ENCODE measurements around the gene MIF.
"Not testable (repeated sequence)": the region's sequence is repeated elsewhere in the genome, so short reads cannot be mapped to it uniquely, and the experiment has no call there.

Gene MIF

GRCh38 chr22:23878219-23878618 is 16.0 kb upstream of the MIF start:
- no peak for DNase-seq

DNA sequence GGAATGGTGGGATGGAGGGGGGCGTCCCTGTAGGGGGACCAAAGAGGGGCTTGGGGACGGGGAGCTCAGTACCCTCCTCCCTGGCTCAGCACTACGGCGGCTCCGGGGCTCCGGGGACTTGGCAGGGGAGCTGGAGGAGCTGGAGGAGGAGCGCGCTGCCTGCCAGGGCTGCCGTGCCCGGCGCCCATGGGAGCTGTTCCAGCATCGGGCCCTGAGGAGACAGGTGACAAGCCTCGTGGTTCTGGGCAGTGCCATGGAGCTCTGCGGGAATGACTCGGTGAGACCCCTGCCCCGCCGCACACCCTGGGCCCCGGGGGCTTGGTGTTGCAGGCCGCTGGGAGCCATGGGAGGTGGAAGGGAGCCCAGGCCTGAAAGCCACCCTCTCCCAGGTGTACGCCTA is 11.8 kb upstream of the MIF start:
- DNase-seq, result no peak

GRCh38 chr22:23883658-23884057 is 10.5 kb upstream of the MIF start:
- DNase-seq, result no peak

DNA sequence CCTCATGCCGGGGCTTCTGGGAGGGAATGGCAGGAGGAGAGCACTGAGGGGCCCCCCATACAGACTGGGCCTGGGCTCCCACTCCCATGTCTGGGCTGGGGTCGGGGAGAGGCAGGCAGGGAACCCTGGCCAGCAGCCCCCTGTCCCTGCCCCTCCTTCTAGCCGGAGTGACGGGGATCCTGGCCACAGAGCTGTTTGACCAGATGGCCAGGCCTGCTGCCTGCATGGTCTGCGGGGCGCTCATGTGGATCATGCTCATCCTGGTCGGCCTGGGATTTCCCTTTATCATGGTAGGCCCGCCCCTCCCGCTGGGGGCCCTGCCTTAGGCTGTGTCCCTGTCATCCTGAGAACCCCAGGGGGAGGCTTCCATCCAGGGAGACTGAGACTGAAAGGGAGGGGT is 10.0 kb upstream of the MIF start:
- DNase-seq, result no peak

DNA sequence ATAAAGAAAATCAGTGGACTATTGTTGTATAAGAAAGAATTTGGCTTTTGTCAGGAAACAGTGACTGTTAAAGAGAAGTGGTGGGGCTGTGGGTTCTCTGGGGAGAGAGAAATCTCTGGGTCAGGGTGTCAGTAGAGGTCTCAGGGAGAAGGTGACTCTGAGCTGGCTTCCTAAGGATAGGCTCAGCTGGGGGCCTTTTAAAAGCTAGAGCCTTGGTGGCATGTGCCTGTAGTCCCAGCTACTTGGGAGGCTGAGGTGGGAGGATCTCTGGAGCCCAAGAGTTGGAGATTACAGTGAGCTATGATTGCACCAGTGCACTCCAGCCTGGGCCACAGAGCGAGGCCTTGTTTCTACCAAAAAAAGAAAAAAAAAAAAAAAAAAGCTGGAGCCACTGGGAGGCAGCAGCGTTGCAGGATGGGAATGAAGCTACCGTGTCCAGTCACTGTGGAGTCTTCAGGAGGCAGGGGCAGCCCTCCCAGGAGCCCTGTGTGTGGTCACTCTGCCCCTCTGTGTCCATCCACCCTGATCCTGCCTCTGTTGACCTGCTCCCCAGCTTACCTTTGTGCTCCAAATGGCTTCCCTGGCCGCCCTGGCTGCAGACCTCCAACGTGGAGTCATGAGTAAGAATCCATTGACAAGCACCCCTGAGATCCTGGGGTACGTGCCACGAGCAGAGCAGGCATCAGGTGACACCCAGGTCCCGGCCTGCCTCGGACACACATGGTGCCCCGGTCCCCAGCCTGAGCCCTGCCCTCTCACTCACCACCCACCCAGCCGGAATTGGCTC is 5.4 kb upstream of the MIF start:
- DNase-seq, result no peak

DNA sequence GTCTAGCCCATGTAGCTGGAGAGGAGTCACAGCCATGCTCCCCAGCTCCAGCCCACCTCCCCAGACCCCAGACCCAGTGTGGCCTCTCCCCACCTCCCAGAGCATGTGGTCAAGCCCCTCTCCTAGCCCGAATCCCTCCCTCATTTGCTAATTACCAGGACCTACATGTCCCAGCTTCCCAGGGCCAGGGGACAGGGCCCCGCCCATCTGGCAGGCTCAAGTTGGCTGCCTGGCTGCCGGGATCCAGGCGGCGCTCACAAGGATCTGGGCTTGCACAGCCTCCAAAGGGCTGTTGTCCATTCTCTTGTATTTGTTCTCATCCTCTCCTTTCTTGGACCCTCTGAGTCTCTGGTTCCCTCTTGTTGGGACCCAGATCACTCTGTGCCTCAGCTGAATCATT is 4.6 kb upstream of the MIF start:
- DNase-seq, result no peak

- no peak for DNase-seq
These were observed 2.5 kb upstream of the MIF start for GRCh38 chr22:23891726-23892125.

GRCh38 chr22:23892130-23892529 is 2.1 kb upstream of the MIF start:
- DNase-seq, result no peak

GRCh38 chr22:23892706-23893105 is 1.5 kb upstream of the MIF start:
- no peak for DNase-seq

- DNase-seq, result no peak
These were observed 850 bp upstream of the MIF start for GRCh38 chr22:23893121-23893944.

DNA sequence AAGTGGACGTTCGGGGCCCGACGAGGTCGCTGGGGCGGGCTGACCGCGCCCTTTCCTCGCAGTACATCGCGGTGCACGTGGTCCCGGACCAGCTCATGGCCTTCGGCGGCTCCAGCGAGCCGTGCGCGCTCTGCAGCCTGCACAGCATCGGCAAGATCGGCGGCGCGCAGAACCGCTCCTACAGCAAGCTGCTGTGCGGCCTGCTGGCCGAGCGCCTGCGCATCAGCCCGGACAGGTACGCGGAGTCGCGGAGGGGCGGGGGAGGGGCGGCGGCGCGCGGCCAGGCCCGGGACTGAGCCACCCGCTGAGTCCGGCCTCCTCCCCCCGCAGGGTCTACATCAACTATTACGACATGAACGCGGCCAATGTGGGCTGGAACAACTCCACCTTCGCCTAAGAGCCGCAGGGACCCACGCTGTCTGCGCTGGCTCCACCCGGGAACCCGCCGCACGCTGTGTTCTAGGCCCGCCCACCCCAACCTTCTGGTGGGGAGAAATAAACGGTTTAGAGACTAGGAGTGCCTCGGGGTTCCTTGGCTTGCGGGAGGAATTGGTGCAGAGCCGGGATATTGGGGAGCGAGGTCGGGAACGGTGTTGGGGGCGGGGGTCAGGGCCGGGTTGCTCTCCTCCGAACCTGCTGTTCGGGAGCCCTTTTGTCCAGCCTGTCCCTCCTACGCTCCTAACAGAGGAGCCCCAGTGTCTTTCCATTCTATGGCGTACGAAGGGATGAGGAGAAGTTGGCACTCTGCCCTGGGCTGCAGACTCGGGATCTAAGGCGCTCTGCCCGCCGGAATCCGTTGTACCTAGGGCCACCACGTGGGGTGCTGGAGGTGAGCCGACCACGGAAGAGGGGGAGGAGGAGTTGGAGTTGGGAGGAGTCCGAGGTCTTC is 771 bp downstream of the MIF start:
- peak; percentile 55 for DNase-seq

- no peak for DNase-seq
These were observed 1.5 kb downstream of the MIF start for GRCh38 chr22:23895599-23896144.

GRCh38 chr22:23896166-23896522 is 2.0 kb downstream of the MIF start:
- DNase-seq, result no peak

- DNase-seq, result no peak
These were observed 2.5 kb downstream of the MIF start for GRCh38 chr22:23896523-23897186.

DNA sequence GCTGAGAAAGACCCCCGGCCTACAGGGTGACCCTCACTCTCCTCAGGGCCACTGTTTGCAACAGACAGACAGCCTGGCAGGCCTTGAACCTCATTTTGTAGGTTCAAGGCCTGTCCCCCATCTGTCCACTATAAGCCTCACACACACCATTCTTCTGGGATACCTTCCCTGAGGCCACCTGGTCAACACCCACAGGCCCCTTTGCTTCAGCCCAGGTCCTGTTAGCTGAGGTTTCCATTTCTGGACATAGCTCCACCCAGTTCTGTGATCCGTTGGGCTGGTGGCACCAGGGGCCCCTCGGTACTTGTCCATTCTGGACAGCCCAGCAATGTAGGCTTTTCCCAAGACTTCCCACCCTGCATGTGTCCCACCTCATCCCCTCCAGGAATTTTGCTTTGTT is 3.1 kb downstream of the MIF start:
- DNase-seq, result no peak

DNA sequence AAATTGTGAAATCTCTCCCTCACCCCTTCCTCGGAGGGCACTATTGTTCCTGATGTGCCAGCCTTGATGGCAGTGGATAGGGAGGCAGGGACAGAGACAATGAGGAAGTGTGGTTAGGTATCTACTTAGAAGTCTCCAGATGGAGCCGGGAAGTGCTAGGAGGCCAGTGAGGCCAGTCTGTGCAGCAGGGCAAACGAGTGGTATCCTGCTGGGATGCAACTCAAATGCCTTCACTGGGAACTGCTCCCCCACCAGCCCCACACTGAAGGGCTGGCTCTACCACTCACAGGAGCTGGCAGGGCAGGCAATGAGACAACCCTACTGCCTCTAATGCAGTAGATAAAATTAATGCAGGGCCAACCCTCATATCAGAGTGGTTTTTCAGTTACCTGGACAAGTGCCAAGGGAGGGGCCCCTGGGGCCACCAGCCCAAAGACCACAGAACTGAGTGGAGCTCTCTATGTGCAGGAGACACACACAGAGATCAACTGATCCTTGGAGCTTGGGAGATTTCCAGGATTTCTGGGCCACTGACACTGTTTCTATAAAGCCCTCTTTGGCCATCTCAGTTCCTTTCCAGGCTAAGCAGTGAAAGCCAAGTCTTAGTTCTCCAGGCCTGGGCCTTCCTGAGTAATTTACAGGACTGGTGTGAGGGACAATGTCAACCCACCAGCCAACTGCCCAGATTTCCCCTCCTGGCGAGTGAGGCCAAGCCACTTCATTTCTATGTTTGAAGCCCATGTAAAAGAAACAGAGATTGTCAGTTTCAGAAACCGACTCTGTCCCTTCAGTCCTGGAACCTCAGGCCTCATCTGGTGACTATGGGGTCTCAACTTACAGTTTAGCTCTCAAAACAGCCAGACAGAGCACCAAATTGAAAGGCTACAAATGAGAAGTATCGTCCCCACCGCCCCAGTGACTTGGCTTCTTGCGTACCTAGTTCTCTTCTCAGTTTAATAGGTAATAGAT is 4.1 kb downstream of the MIF start:
- no peak for DNase-seq

DNA sequence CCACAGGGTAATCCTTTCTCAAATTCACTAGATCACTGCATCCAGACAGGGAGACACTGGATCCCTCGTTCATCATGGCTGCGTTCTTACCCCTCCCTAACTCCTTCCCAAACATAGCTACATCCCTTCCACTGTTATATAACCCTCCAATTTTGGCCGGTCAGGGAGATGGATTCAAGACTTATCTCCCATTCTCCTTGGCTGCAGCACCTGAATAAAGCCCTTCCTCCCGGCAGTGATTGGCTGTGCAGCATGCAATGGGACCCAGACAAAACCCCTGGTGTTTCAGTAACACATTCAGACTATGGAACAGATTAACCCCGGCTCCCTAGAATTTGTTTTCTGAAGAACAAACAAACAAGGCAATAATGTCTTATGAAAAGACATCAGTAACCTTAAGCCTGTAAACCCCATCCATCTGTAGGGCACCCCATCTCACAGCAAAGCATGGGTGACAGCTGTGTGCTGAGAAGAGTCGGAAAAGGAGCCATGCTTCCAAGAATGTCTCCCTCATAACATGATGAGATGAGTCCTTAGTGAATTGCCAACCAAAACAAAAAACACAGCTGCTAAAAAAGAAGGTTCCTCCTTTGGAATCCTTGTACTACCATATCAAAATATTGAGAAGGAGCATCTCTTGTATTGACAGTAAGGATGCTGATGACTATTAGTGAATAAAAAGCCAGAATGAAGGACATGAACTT is 5.0 kb downstream of the MIF start:
- no peak for DNase-seq

GRCh38 chr22:23900227-23900626 is 6.0 kb downstream of the MIF start:
- DNase-seq, result not testable (repeated sequence)

DNA sequence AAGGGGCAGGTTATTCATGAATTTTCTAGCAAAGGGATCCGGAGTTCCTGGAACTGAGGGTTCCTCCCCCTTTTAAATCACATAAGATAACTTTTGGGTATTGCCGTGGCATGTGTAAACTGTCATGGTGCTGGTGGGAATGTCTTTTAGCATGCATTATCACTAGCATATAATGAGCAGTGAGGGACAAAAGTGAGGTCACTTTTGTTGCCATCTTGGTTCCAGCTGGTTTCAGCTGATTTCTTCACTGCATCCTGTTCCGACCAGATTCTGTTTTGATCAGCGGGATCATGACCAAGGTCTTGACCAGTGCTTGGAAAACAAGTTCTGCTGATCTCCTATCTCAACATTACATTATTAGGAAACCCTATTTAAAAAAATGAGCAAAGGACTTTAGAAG is 7.4 kb downstream of the MIF start:
- no peak for DNase-seq

DNA sequence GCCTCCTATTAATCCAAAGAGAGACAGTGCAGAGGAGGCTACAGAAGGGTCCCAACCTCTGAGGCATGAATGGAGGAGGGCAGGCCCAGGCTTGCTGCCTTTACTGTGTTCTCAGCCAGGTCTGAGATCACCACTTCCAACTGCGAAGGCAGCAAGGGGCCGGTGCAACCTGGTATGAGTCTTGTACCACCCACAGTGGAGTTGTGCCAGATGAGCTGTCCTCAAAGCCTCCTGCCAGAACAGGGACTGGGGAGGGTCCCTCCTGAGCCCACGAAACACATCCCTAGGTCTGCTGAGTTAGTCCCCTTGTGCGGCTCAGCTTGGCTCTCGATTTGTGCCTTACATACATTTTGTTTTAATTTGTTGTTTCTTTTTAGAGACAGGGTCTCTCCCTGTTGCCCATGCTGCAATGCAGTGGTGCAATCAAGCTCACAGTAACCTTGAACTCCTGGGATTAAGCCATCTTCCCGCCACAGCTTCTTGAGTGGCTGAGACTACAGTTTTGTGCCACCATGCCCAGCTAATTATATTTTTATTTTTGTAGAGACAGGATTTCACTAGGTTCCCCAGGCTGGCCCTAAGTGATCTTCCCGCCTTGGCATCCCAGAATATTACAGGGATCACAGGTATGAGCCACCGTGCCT is 9.3 kb downstream of the MIF start:
- DNase-seq, result no peak
